Endothelial cell of umbilical vein (primary cell): ENCODE measurements around the gene SLC26A6. TPM values are rescaled to one million over a fixed set of nuclear protein-coding genes. Genes with fewer than 3 reads are reported as not detected.

Experiments used
- BruUV-seq: library from RNA; stranded (reverse); fragments of 400-500 nt; replicated peaks from 2 replicates; lab custom pipeline; 2021; lab: Mats Ljungman, UMichigan
- CTCF ChIA-PET: fragments of 300-600, 350-600 bp; sonication (Branson Sonifier 250); formaldehyde crosslinking; loops from one replicate; lab custom pipeline; 2021; ENCODE audit warnings: antibody characterized with exemption, inconsistent platforms; lab: Charles Lee
- POLR2A ChIA-PET: fragments of 300-600, 350-600 bp; sonication (Branson Sonifier 250); formaldehyde crosslinking; loops from one replicate; lab custom pipeline; 2021; ENCODE audit warnings: antibody characterized with exemption, inconsistent platforms; lab: Charles Lee
- DNase-seq: peaks from one replicate; pipeline ENCODE4 v3.0.0-alpha.2; 2011; ENCODE audit warnings: low read depth, low spot score
- FAIRE-seq: peaks from 2 replicates; lab custom pipeline; 2011; peaks lifted over from hg19 to GRCh38; lab: Jason Lieb, UNC
- H2AFZ ChIP-seq: 2 replicates; pipeline ENCODE4 v1.6.0; 2012; ENCODE audit warnings: low read depth, low read length, control low read depth, inconsistent platforms
- H3K27ac ChIP-seq: 2 replicates; pipeline ENCODE4 v1.5.1; 2011; ENCODE audit warnings: low read depth, mild to moderate bottlenecking, control low read depth, low read length, moderate library complexity; ENCODE audit not compliant: insufficient read depth
- H3K27me3 ChIP-seq, 2 experiments: 2 replicates each; pipeline versions ENCODE4 v1.6.0 to v1.6.1; 2011; ENCODE audit warnings: low read length in 2 of 2, mixed read lengths in 1 of 2; ENCODE audit not compliant: control insufficient read depth in 2 of 2, insufficient read depth in 2 of 2
- H3K36me3 ChIP-seq, 2 experiments: 2 replicates in 1 of 2; 3 replicates in 1 of 2; pipeline ENCODE4 v1.5.1; 2011; ENCODE audit warnings: low read length in 2 of 2, mild to moderate bottlenecking in 1 of 2, moderate library complexity in 1 of 2; ENCODE audit not compliant: control insufficient read depth in 2 of 2, insufficient read depth in 2 of 2; ENCODE audit errors: extremely low read depth in 1 of 2
- H3K4me1 ChIP-seq: 3 replicates; pipeline ENCODE4 v1.5.1; 2011; ENCODE audit warnings: mild to moderate bottlenecking, low read length; ENCODE audit not compliant: control insufficient read depth, insufficient read depth; ENCODE audit errors: extremely low read depth
- H3K4me2 ChIP-seq: 2 replicates; pipeline ENCODE4 v1.6.1; 2011; ENCODE audit warnings: low read length, control low read depth, mixed read lengths; ENCODE audit not compliant: insufficient read depth
- H3K4me3 ChIP-seq, 3 experiments: fragments of 200-600 bp in 1 of 3; sonication (generic), shearing (Covaris generic) in 1 of 3; replicated peaks in 1 of 3; 2 replicates each; pipeline ENCODE4 v1.5.1; 2011 to 2016; ENCODE audit warnings: control low read depth in 3 of 3, low read length in 3 of 3, mild to moderate bottlenecking in 2 of 3, inconsistent platforms in 1 of 3, low read depth in 1 of 3, moderate library complexity in 1 of 3; ENCODE audit not compliant: insufficient read depth in 1 of 3
- H3K79me2 ChIP-seq: 2 replicates; pipeline ENCODE4 v1.6.0; 2012; ENCODE audit warnings: low read length, inconsistent platforms; ENCODE audit not compliant: control insufficient read depth, insufficient read depth
- H3K9ac ChIP-seq: replicated peaks from 2 replicates; pipeline ENCODE3; 2011; ENCODE audit warnings: low read length, control low read depth; ENCODE audit not compliant: insufficient read depth; ENCODE audit errors: extremely low read depth
- H3K9me1 ChIP-seq: replicated peaks from 3 replicates; pipeline ENCODE4 v1.6.0; 2011; ENCODE audit warnings: mild to moderate bottlenecking, low read length; ENCODE audit not compliant: control insufficient read depth, insufficient read depth; ENCODE audit errors: extremely low read depth
- H3K9me3 ChIP-seq: replicated peaks from 2 replicates; pipeline ENCODE4 v1.5.1; 2012; ENCODE audit warnings: low read length, inconsistent platforms; ENCODE audit not compliant: control insufficient read depth, insufficient read depth
- H4K20me1 ChIP-seq: replicated peaks from 2 replicates; pipeline ENCODE3; 2011; ENCODE audit warnings: mild to moderate bottlenecking, low read length; ENCODE audit not compliant: control insufficient read depth, insufficient read depth; ENCODE audit errors: extremely low read depth
- EZH2 ChIP-seq: IDR thresholded peaks from 2 replicates; pipeline ENCODE4 v1.6.1; 2012; ENCODE audit warnings: borderline replicate concordance, low read depth, mild to moderate bottlenecking, moderate library complexity, low read length, inconsistent platforms; ENCODE audit not compliant: severe bottlenecking
- FOS ChIP-seq: IDR thresholded peaks from 2 replicates; pipeline ENCODE4 v1.6.1; 2011; ENCODE audit warnings: mild to moderate bottlenecking, low read length, moderate library complexity, borderline replicate concordance; ENCODE audit not compliant: insufficient read depth
- GATA2 ChIP-seq: IDR thresholded peaks from 2 replicates; pipeline ENCODE4 v1.7.0; 2011; ENCODE audit warnings: low read depth, mild to moderate bottlenecking, moderate library complexity, mixed read lengths, low read length; ENCODE audit not compliant: insufficient read length, insufficient read depth
- JUN ChIP-seq: IDR thresholded peaks from 2 replicates; pipeline ENCODE4 v1.6.1; 2011; ENCODE audit warnings: borderline replicate concordance, low read depth; ENCODE audit not compliant: insufficient read length, insufficient read depth
- MAX ChIP-seq: IDR thresholded peaks from 2 replicates; pipeline ENCODE4 v1.6.1; 2011; ENCODE audit not compliant: insufficient read depth, insufficient read length
- MYC ChIP-seq: IDR thresholded peaks from one replicate; pipeline ENCODE4 v1.6.1; 2011; ENCODE audit warnings: mild to moderate bottlenecking, low read depth, low read length
- POLR2A ChIP-seq: IDR thresholded peaks from 2 replicates; pipeline ENCODE4 v1.6.1; 2012; ENCODE audit warnings: low read depth, mild to moderate bottlenecking, control low read depth, low read length
- POLR2AphosphoS5 ChIP-seq: IDR thresholded peaks from 2 replicates; pipeline ENCODE4 v1.6.1; 2012; ENCODE audit warnings: low read depth, mild to moderate bottlenecking, control low read depth, low read length, moderate library complexity; ENCODE audit not compliant: insufficient read depth
- dilution Hi-C: fragments of 300-500 bp; cut with MboI; formaldehyde crosslinking; loops from one replicate; pipeline ENCODE4 v1.15.0; 2019; ENCODE audit warnings: low sequenced_read_pairs; ENCODE audit not compliant: extremely low pct_ligation_motif_present
- intact Hi-C: fragments of 100-400 bp; cut with micrococcal nuclease; formaldehyde crosslinking; loops from one replicate; pipeline ENCODE4 v1.10.0; 2022
- polyA plus RNA-seq, 4 experiments: library from polyadenylated mRNA; depleted of rRNA in 3 of 4; stranded (reverse) in 3 of 4; unstranded in 1 of 4; fragments of >200 nt; gene quantifications; 2 replicates each; pipeline versions ENCODE4 v1.2.1 to v1.2.3, GENCODE V29; 2011 to 2012; ENCODE audit warnings: missing spikeins in 1 of 4
- total RNA-seq: library from RNA; stranded (reverse); gene quantifications from 2 replicates; pipeline ENCODE4 v1.2.3, GENCODE V29; 2021
- TF ChIP-seq, protein P1 (sequence below), 2 donors: IDR thresholded peaks; 1 replicate in 1 of 2; 2 replicates in 1 of 2; pipeline ENCODE4 v1.5.1; 2011; ENCODE audit warnings: low read length in 2 of 2, mild to moderate bottlenecking in 2 of 2, moderate library complexity in 2 of 2, control low read depth in 1 of 2, inconsistent platforms in 1 of 2, low read depth in 1 of 2; ENCODE audit not compliant: insufficient read depth in 1 of 2; ENCODE audit errors: extremely low read depth in 1 of 2

Gene SLC26A6
- total and polyA plus RNA-seq, 2 donors (not counting 3 experiments of a cell fraction or from before 2014, with no cell fraction given): 31.0 to 32.2 TPM

DNA sequence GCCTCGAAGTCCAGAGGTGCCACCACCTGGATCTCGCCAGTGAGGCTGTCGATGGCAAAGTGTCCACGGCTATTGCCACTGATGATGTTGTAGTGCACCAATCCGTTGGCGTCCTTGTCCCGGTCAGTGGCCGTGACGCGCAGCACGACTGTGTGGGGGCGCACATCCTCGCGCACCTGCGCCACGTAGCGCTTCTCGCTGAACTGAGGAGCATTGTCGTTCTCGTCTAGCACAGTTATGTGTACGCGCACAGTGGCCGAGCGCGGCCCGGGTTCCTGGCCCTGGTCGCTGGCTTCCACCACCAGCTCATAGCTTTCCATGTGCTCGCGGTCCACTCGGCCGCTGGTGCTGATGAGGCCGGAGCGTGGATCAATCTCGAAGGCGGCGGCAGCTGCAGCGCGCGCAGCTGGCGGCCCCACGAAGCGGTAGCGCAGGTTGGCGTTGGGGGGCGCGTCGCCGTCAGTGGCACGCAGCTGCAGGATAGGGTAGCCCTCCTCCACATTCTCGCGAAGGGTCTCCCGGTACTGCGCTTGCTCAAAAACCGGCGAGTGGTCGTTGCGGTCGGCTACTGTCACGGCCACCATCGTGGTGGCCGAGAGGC lies 25.6 kb upstream of the SLC26A6 start:
- H3K27ac ChIP-seq: no peak overlapping the region
- TF ChIP-seq EZH2: peak; percentile 16
- TF ChIP-seq FOS: no peak
- H3K9me3 ChIP-seq: no peaks in the 10 kb centered on the region
- DNase-seq: no peak
- FAIRE-seq: no peak
- H2AFZ ChIP-seq: no peak overlapping the region
- peaks cover 12% of the 10 kb centered on the region for H3K4me1 ChIP-seq
- H3K36me3 ChIP-seq: no peaks in the 10 kb centered on the region
- H3K4me3 ChIP-seq: no peak overlapping the region
- H4K20me1 ChIP-seq: no peaks in the 10 kb centered on the region
- no peaks in the 10 kb centered on the region for H3K9me1 ChIP-seq
- dilution Hi-C loops (no loop called here), intact Hi-C loops (no loop called here)
- no peaks in the 10 kb centered on the region for H3K79me2 ChIP-seq
- peaks cover 8 to 10% of the 10 kb centered on the region in 2 experiments for H3K27me3 ChIP-seq
- BruUV-seq: no TSS peak
- ChIA-PET CTCF (interaction anchor here (2.9 kb wide), 1 partner anchor 25 kb away, joined by 20 read pairs; the partner anchor contains the start of gene SLC26A6), POLR2A (no interaction called here)
- no peak overlapping the region for H3K9ac ChIP-seq
- no peak overlapping the region for H3K4me2 ChIP-seq

GRCh38 chr3:48656841-48657281 lies 21.6 kb upstream of the SLC26A6 start:
- CTCF ChIA-PET: interaction anchor here (0.7 to 5.1 kb wide), 6 partner anchors 12 to 257 kb away, joined by 3 to 32 read pairs (median 3); partner anchors contain the start of genes NCKIPSD, PFKFB4 and SLC26A6
- no peak for FAIRE-seq
- H2AFZ ChIP-seq: peak overlapping the region; percentile 92

More at GRCh38 chr3:48656841-48657281, 21.6 kb upstream of the SLC26A6 start:
- peak overlapping the region in 2 of 3 experiments; percentile 18 to 46 for H3K4me3 ChIP-seq
- no peaks in the 10 kb centered on the region for H3K36me3 ChIP-seq
- TF ChIP-seq MYC (no peak), FOS (no peak), MAX (no peak), POLR2A (no peak), EZH2 (no peak), POLR2AphosphoS5 (no peak), GATA2 (no peak), JUN (no peak)
- TF ChIP-seq, protein P1, sequence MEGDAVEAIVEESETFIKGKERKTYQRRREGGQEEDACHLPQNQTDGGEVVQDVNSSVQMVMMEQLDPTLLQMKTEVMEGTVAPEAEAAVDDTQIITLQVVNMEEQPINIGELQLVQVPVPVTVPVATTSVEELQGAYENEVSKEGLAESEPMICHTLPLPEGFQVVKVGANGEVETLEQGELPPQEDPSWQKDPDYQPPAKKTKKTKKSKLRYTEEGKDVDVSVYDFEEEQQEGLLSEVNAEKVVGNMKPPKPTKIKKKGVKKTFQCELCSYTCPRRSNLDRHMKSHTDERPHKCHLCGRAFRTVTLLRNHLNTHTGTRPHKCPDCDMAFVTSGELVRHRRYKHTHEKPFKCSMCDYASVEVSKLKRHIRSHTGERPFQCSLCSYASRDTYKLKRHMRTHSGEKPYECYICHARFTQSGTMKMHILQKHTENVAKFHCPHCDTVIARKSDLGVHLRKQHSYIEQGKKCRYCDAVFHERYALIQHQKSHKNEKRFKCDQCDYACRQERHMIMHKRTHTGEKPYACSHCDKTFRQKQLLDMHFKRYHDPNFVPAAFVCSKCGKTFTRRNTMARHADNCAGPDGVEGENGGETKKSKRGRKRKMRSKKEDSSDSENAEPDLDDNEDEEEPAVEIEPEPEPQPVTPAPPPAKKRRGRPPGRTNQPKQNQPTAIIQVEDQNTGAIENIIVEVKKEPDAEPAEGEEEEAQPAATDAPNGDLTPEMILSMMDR (IDR thresholded peaks at IDR 0.05; ENCODE audit: extremely low read depth in 1 of 2, insufficient read depth in 1 of 2, low read depth in 1 of 2, low read length in 2 of 2): no peak
- H3K9me3 ChIP-seq: no peaks in the 10 kb centered on the region
- H3K4me1 ChIP-seq: peaks cover 7% of the 10 kb centered on the region
- dilution Hi-C loops: no loop called here
- no peak overlapping the region for H3K9ac ChIP-seq
- H3K27me3 ChIP-seq: peaks cover 0 to under 1% of the 10 kb centered on the region in 2 experiments
- H3K4me2 ChIP-seq: peak overlapping the region; percentile 35
- H4K20me1 ChIP-seq: no peaks in the 10 kb centered on the region
- intact Hi-C loops: loop anchor here (1.0 to 2.0 kb wide), 5 partner anchors 22 to 256 kb away; partner anchors contain the start of genes SLC26A6 and UQCRC1
- BruUV-seq: no TSS peak
- no peak overlapping the region for H3K27ac ChIP-seq
- no peak for DNase-seq
- no peaks in the 10 kb centered on the region for H3K79me2 ChIP-seq
- H3K9me1 ChIP-seq: no peaks in the 10 kb centered on the region
- POLR2A ChIA-PET: no interaction called here
